K562 (cell line): ENCODE measurements around the gene BANK1. TPM values are rescaled to one million over a fixed set of nuclear protein-coding genes. Genes with fewer than 3 reads are reported as not detected.

ENCODE experiments used
- ATAC-seq: fragments of 200-7000 bp; cut with Tn5 transposase; 3 replicates; pipeline ENCODE4 v1.9.1; 2020; ENCODE audit warnings: moderate library complexity
- BruUV-seq: library from RNA; stranded (reverse); fragments of 400-500 nt; replicated peaks from 2 replicates; lab custom pipeline; 2021; lab: Mats Ljungman, UMichigan
- CTCF ChIA-PET: fragments of 300-600 bp; formaldehyde crosslinking; extraction: SDS; loops from one replicate; lab custom pipeline; 2021; ENCODE audit warnings: low intra/inter-chr PET ratio; lab: Yijun Ruan, JAX
- POLR2A ChIA-PET: fragments of 300-600, 350-650 bp; sonication (Branson Sonifier 250); formaldehyde crosslinking; extraction: SDS; loops from one replicate; lab custom pipeline; 2021; ENCODE audit warnings: antibody characterized with exemption, inconsistent platforms; lab: Yijun Ruan, JAX
- DNase-seq, 4 experiments: peaks; one replicate each; pipeline versions ENCODE4 v3.0.0 to v3.0.0-alpha.2; 2011 to 2018; ENCODE audit warnings: low spot score in 3 of 4, mixed read lengths in 3 of 4; ENCODE audit errors: extremely low read depth in 1 of 4
- FAIRE-seq: peaks from 2 replicates; lab custom pipeline; 2011; peaks lifted over from hg19 to GRCh38; lab: Jason Lieb, UNC
- H2AFZ ChIP-seq: 2 replicates; pipeline ENCODE4 v1.6.0; 2011; ENCODE audit warnings: low read depth, low read length, control low read depth, inconsistent platforms
- H3K27ac ChIP-seq: fragments of 200-600 bp; 3 replicates; pipeline ENCODE4 v1.8.0; 2011; ENCODE audit warnings: low read depth, mild to moderate bottlenecking, control low read depth, inconsistent platforms, low read length, moderate library complexity, mixed read lengths; ENCODE audit errors: extremely low read depth
- H3K27me3 ChIP-seq, 2 experiments: fragments of 300-600 bp in 1 of 2; 2 replicates in 1 of 2; 3 replicates in 1 of 2; pipeline versions ENCODE4 v1.6.0 to v1.8.0; 2011; ENCODE audit warnings: inconsistent platforms in 2 of 2, low read length in 2 of 2, mild to moderate bottlenecking in 1 of 2, mixed read lengths in 1 of 2, moderate library complexity in 1 of 2; ENCODE audit not compliant: control insufficient read depth in 2 of 2, insufficient read depth in 2 of 2
- H3K36me3 ChIP-seq: fragments of 300-600 bp; 3 replicates; pipeline ENCODE4 v1.8.0; 2011; ENCODE audit warnings: mild to moderate bottlenecking, low read length, inconsistent platforms; ENCODE audit not compliant: control insufficient read depth, insufficient read depth
- H3K4me1 ChIP-seq, 2 experiments: fragments of 200-600 bp in 1 of 2; replicated peaks in 1 of 2; 2 replicates in 1 of 2; 3 replicates in 1 of 2; pipeline versions ENCODE4 v1.5.1 to v1.8.0; 2011; ENCODE audit warnings: inconsistent platforms in 2 of 2, low read length in 2 of 2, mild to moderate bottlenecking in 1 of 2, mixed read lengths in 1 of 2, moderate library complexity in 1 of 2; ENCODE audit not compliant: control insufficient read depth in 2 of 2, insufficient read depth in 2 of 2
- H3K4me2 ChIP-seq: 2 replicates; pipeline ENCODE4 v1.6.1; 2011; ENCODE audit warnings: low read length, control low read depth, inconsistent platforms, mixed read lengths; ENCODE audit not compliant: insufficient read depth
- H3K4me3 ChIP-seq: fragments of 200-600 bp; sonication (generic), shearing (Covaris generic); 2 replicates; pipeline ENCODE4 v1.5.1; 2016; ENCODE audit warnings: control low read depth, inconsistent platforms
- H3K79me2 ChIP-seq: fragments of 200-600 bp; 3 replicates; pipeline ENCODE4 v1.8.0; 2011; ENCODE audit warnings: low read length, inconsistent platforms; ENCODE audit not compliant: control insufficient read depth, insufficient read depth
- H3K9ac ChIP-seq, 2 experiments: 2 replicates each; pipeline versions ENCODE4 v1.6.0 to v1.6.1; 2011; ENCODE audit warnings: low read depth in 2 of 2, low read length in 2 of 2, control low read depth in 1 of 2, inconsistent platforms in 1 of 2, mild to moderate bottlenecking in 1 of 2, mixed read lengths in 1 of 2; ENCODE audit not compliant: insufficient read depth in 1 of 2
- H3K9me1 ChIP-seq: one replicate; pipeline ENCODE4 v1.6.0; 2011; ENCODE audit warnings: inconsistent platforms, mild to moderate bottlenecking, low read length, moderate library complexity; ENCODE audit not compliant: control insufficient read depth, insufficient read depth
- H3K9me3 ChIP-seq: replicated peaks from 2 replicates; pipeline ENCODE4 v1.5.1; 2011; ENCODE audit warnings: low read depth, low read length, inconsistent platforms; ENCODE audit not compliant: control insufficient read depth, insufficient read depth
- H4K20me1 ChIP-seq: replicated peaks from 2 replicates; pipeline ENCODE4 v1.6.1; 2011; ENCODE audit warnings: low read length, inconsistent platforms, mixed read lengths; ENCODE audit not compliant: control insufficient read depth, insufficient read depth
- CBFA2T3 ChIP-seq: fragments of 450-650 bp; IDR thresholded peaks from 2 replicates; pipeline ENCODE4 v1.6.1; 2017
- DLX4 ChIP-seq: fragments of 250-450 bp; sonication (Bioruptor Pico); IDR thresholded peaks from 2 replicates; pipeline ENCODE4 v1.6.1; 2021; ENCODE audit warnings: mild to moderate bottlenecking
- E2F8 ChIP-seq: fragments of 450-650 bp; IDR thresholded peaks from 2 replicates; pipeline ENCODE4 v1.7.1; 2018; ENCODE audit warnings: mild to moderate bottlenecking, low read depth; ENCODE audit not compliant: partially characterized antibody
- ESRRB ChIP-seq: fragments of 250-450 bp; sonication (Bioruptor Pico); IDR thresholded peaks from 2 replicates; pipeline ENCODE4 v1.5.0; 2020; ENCODE audit warnings: mild to moderate bottlenecking, moderate library complexity, borderline replicate concordance
- HNRNPH1 ChIP-seq: fragments of 200-400 bp; formaldehyde crosslinking; optimal IDR thresholded peaks from 2 replicates; pipeline ENCODE3; 2017; ENCODE audit warnings: low read depth, mild to moderate bottlenecking, low read length, moderate library complexity
- MEF2A ChIP-seq: IDR thresholded peaks from 2 replicates; pipeline ENCODE4 v1.6.1; 2011; ENCODE audit warnings: low read depth, mild to moderate bottlenecking, low read length, moderate library complexity; ENCODE audit not compliant: control insufficient read depth
- MYC ChIP-seq, 2 experiments: fragments of 250-450 bp in 1 of 2; sonication (Bioruptor Pico) in 1 of 2; IDR thresholded peaks; 2 replicates each; pipeline versions ENCODE4 v1.5.1 to v1.6.1; 2012 to 2021; ENCODE audit warnings: low read depth in 2 of 2, borderline replicate concordance in 1 of 2, improper control_type of control experiment in 1 of 2, low read length in 1 of 2, mild to moderate bottlenecking in 1 of 2, moderate library complexity in 1 of 2
- NCOA6 ChIP-seq: fragments of 450-650 bp; IDR thresholded peaks from 2 replicates; pipeline ENCODE4 v1.6.1; 2017; ENCODE audit warnings: mild to moderate bottlenecking
- SRSF9 ChIP-seq: fragments of 200-400 bp; formaldehyde crosslinking; IDR thresholded peaks from 2 replicates; pipeline ENCODE4 v1.6.1; 2017; ENCODE audit warnings: low read depth, low read length, borderline replicate concordance
- TARDBP ChIP-seq: fragments of 450-650 bp; IDR thresholded peaks from 2 replicates; pipeline ENCODE4 v1.6.1; 2016
- TCF7L2 ChIP-seq: fragments of 150-350 bp; IDR thresholded peaks from 2 replicates; pipeline ENCODE4 v1.6.1; 2016; ENCODE audit warnings: low read depth, mild to moderate bottlenecking, low read length, moderate library complexity
- ZNF41 ChIP-seq: fragments of 250-450 bp; sonication (Bioruptor Pico); conservative IDR thresholded peaks from 2 replicates; pipeline ENCODE4 v1.4.0; 2020; ENCODE audit warnings: mild to moderate bottlenecking
- ZNF561 ChIP-seq: fragments of 450-650 bp; formaldehyde crosslinking; conservative IDR thresholded peaks from 2 replicates; pipeline ENCODE4 v1.4.0; 2020; ENCODE audit warnings: mild to moderate bottlenecking, moderate library complexity
- WGBS: fragments of 100-300 bp; shearing (Covaris generic); methylation state at CpG from one replicate; pipeline ENCODE4 v1.1.6; 2016; ENCODE audit warnings: low coverage, mixed read lengths; ENCODE audit not compliant: insufficient coverage; ENCODE audit errors: missing lambda C conversion rate; 5-methylcytosine and 5-hydroxymethylcytosine counted together
- in situ Hi-C: fragments of 300-500 bp; cut with MboI; formaldehyde crosslinking; loops from 4 replicates; pipeline ENCODE4 v1.15.0; 2018; ENCODE audit warnings: inconsistent platforms, mixed read lengths
- intact Hi-C: fragments of 100-400 bp; cut with micrococcal nuclease; formaldehyde crosslinking; loops from 2 replicates; pipeline ENCODE4 v1.14.2; 2022
- polyA plus RNA-seq, 8 experiments: library from polyadenylated mRNA; depleted of rRNA in 4 of 8; stranded (reverse) in 5 of 8; unstranded in 3 of 8; fragments of >200 nt; fragmentation: Nextera tagmentation in 2 of 8; fragmentation: Illumina TruSeq in 1 of 8; extraction: Ambion mirVana in 2 of 8; extraction: Trizol in 1 of 8; gene quantifications; 2 replicates each; pipeline versions ENCODE4 v1.2.1 to v1.2.3, GENCODE V29; 2011 to 2014; ENCODE audit warnings: inconsistent platforms in 1 of 8, missing spikeins in 1 of 8
- total RNA-seq, 7 experiments: library from RNA; depleted of rRNA in 6 of 7; stranded (reverse); fragments of >200 nt in 6 of 7; fragmentation: Illumina TruSeq in 2 of 7; extraction: Trizol in 2 of 7; gene quantifications; 2 replicates each; pipeline versions ENCODE4 v1.2.1 to v1.2.3, GENCODE V29; 2011 to 2021; ENCODE audit warnings: low replicate concordance in 1 of 7
- TF ChIP-seq, protein P1 (sequence below): fragments of 250-450 bp; sonication (Bioruptor Pico); IDR thresholded peaks from 2 replicates; pipeline ENCODE4 v1.8.0; 2021; ENCODE audit warnings: moderate library complexity, mild to moderate bottlenecking, inconsistent platforms
- TF ChIP-seq, protein P2 (sequence below): sonication (generic); formaldehyde crosslinking; IDR thresholded peaks from 2 replicates; pipeline ENCODE4 v1.8.0; 2022; ENCODE audit warnings: mild to moderate bottlenecking, missing genetic modification reagents

The BANK1 gene
- total and polyA plus RNA-seq, 9 of the 15 experiments (the other 6 are each of a cell fraction or from before 2014, with no cell fraction given), result not detected

GRCh38 chr4:101956068-101956825, 165.7 kb downstream of the BANK1 start:
- TF ChIP-seq, protein P1, sequence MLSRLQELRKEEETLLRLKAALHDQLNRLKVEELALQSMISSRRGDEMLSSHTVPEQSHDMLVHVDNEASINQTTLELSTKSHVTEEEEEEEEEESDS (CRISPR knock-in tag), result no peak
- no peak for TF ChIP-seq NCOA6
- no peak for TF ChIP-seq ZNF561 (CRISPR knock-in tag)
- TF ChIP-seq TARDBP, result no peak
- TF ChIP-seq ESRRB (CRISPR knock-in tag), result no peak
- TF ChIP-seq E2F8, result no peak
- TF ChIP-seq SRSF9, result no peak
- TF ChIP-seq ZNF41, result no peak
- no peak for TF ChIP-seq TCF7L2
- TF ChIP-seq CBFA2T3, result no peak
- no peak for TF ChIP-seq MEF2A
- TF ChIP-seq, protein P2, sequence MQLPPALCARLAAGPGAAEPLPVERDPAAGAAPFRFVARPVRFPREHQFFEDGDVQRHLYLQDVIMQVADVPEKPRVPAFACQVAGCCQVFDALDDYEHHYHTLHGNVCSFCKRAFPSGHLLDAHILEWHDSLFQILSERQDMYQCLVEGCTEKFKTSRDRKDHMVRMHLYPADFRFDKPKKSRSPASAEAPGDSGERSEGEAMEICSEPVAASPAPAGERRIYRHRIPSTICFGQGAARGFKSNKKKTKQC (CRISPR knock-in tag), result no peak
- no peak for TF ChIP-seq MYC (IDR thresholded peaks at IDR 0.05; ENCODE audit: low read depth, low read length)
- TF ChIP-seq MYC (CRISPR knock-in tag; IDR thresholded peaks at IDR 0.05; ENCODE audit: borderline replicate concordance, low read depth), result no peak
- no peak for TF ChIP-seq HNRNPH1
- no peak for TF ChIP-seq DLX4 (CRISPR knock-in tag)
- Histone ChIP-seq H3K36me3 (no peaks in the 10 kb centered on the region), H3K4me2 (no peak overlapping the region), H3K9me3 (no peaks in the 10 kb centered on the region), H4K20me1 (no peaks in the 10 kb centered on the region), H3K27ac (no peak overlapping the region), H3K9me1 (no peaks in the 10 kb centered on the region), H3K27me3 (no peaks in the 10 kb centered on the region), H3K9ac (no peak overlapping the region), H2AFZ (no peak overlapping the region), H3K4me1 (no peaks in the 10 kb centered on the region), H3K4me3 (no peak overlapping the region), H3K79me2 (no peaks in the 10 kb centered on the region)
- CTCF ChIA-PET, result no interaction called here
- POLR2A ChIA-PET, result no interaction called here
- DNase-seq (no peak), ATAC-seq (no peak), FAIRE-seq (no peak)
- no TSS peak for BruUV-seq
- WGBS, result 0% methylated on average over 4 of the region's 4 CpGs
- intact Hi-C loops, result no loop called here
- in situ Hi-C loops, result no loop called here
